NB4 (cell line): ENCODE measurements around the gene ATP5F1C.

Source experiments
- CTCF ChIP-seq: IDR thresholded peaks from one replicate; pipeline ENCODE4 v1.5.1; 2012; ENCODE audit warnings: low read depth, low read length
- POLR2A ChIP-seq: IDR thresholded peaks from 2 replicates; pipeline ENCODE4 v1.6.1; 2011; ENCODE audit warnings: mild to moderate bottlenecking; ENCODE audit not compliant: insufficient read length; ENCODE audit errors: extremely low read depth

DNA sequence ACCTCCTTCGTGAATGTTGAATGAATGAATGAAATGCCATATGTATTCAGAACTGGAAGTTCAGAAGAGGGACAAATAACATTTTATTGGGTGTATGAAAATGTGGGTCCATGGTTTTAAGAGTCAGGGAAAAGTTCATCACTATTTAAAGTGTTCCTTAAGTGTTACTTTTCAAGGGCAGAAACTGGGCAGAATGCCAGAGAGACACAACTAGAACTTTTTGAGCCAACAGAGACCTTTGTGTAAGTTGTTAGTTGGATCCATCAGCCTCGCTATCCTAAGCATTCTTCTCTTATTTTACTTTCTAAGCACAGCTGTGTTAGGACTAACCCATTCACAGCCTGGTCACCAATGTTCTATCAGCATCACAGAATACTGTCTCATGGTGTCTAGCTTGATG is 16.8 kb downstream of the ATP5F1C start:
- TF ChIP-seq CTCF (no peak), POLR2A (no peak)
